Measurements from ENCODE around the gene ARHGAP35.
A peak's percentile ranks its signal among the peaks of the same experiment; 100 is the strongest.
"Not testable (repeated sequence)": the region's sequence is repeated elsewhere in the genome, so short reads cannot be mapped to it uniquely, and the experiment has no call there.

ARHGAP35 gene

DNA sequence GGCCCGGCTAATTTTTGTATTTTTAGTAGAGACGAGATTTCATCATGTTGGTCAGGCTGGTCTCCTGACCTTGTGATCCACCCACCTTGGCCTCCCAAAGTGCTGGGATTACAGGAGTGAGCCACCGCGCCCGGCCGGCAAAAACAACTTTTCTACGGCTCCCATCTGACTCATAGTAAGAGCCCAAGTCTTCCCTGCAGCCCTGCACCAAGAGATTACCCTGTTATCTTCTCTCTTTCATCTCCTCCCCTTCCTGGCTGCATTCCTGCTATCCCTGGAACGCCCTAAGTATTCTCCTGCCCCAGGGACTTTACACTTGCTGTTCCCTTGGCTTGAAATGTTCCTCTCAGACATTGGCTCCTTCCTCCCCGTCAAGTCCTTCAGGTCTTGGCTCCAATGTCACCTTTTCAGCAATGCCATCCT is 16.7 kb upstream of the ARHGAP35 start:
- no peak for DNase-seq (ENCODE audit: low read depth)

DNA sequence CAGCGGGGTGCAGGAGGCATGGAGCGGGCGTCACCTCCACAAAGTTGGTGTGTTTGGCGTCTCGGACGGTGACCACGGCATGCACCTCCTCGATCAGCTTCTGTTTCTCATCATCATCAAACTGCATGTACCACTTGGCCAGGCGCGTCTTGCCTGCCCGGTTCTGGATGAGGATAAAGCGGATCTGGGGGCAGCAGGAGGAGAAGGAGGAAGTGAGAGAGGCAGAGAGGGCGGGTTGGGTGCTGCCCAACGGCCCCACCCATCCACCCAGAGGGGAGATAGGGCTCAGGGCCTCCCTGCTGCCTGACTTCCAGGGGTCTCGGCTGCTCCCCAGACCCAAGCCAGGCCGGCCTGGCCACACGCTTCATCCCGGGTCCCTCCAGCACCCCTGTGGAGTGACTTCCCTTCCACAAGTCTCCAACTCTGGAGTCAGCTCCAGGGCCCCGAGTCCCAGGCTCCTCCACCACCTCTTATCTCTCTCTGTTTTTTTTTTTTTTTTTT is 14.8 kb upstream of the ARHGAP35 start:
- DNase-seq (ENCODE audit: low read depth): no peak

DNA sequence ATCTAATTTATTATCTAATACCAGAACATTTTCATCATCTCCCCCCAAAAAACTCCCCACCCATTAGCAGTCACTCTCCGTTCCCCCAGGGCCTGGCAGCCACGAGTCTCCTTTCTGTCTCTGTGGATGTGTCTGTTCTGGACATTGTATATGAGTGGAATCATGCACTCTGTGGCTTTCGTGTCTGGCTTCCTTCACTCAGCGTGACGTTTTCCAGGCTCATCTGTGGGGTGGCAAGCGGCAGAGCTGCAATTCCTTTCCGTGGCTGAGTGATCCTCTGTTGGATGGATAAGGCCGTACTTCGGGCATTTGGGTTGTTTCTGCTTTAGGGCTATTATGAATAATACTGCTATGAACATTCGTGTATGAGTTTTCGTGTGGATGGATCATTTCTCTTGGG is 13.3 kb upstream of the ARHGAP35 start:
- no peak for DNase-seq (ENCODE audit: low read depth)

DNA sequence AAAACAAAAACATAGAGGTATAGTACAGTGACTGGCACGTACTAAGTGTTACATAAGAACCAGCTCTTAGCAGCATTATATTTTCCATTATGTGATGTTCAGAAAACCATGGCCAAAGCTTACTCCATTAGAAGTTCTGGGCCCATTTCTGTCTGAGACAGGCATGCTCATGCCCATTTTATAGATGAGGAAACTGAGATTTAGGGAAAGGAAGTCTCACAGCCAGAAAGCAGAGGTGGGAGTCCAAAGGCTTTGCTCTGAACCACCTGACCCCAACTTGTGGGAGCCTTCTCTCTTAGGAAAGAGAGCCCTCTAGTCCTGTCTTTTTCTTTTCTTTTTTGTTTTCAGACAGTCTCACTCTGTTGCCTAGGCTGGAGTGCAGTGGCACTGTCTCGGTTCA is 12.4 kb upstream of the ARHGAP35 start:
- no peak for DNase-seq (ENCODE audit: low read depth)

DNA sequence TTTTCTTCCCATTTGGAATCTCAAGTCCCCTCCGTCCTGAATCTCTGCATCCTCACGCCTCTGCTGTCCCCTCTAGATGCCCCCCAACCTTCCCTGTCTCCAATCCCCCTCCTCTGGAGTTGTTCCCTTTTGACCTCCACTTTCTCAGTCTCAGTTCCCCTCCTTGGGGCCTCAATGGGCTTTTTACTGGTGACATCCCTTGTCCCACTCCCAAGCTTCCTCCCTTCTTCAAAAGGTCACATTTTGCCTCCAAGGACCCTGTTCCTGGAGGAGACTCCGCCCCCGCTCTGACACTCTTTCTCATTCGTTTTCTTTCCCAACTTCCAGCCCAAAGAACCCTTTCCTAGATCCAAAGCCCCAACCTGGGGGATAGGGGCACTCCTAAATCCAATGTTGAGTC is 11.2 kb upstream of the ARHGAP35 start:
- DNase-seq (ENCODE audit: low read depth): no peak

DNA sequence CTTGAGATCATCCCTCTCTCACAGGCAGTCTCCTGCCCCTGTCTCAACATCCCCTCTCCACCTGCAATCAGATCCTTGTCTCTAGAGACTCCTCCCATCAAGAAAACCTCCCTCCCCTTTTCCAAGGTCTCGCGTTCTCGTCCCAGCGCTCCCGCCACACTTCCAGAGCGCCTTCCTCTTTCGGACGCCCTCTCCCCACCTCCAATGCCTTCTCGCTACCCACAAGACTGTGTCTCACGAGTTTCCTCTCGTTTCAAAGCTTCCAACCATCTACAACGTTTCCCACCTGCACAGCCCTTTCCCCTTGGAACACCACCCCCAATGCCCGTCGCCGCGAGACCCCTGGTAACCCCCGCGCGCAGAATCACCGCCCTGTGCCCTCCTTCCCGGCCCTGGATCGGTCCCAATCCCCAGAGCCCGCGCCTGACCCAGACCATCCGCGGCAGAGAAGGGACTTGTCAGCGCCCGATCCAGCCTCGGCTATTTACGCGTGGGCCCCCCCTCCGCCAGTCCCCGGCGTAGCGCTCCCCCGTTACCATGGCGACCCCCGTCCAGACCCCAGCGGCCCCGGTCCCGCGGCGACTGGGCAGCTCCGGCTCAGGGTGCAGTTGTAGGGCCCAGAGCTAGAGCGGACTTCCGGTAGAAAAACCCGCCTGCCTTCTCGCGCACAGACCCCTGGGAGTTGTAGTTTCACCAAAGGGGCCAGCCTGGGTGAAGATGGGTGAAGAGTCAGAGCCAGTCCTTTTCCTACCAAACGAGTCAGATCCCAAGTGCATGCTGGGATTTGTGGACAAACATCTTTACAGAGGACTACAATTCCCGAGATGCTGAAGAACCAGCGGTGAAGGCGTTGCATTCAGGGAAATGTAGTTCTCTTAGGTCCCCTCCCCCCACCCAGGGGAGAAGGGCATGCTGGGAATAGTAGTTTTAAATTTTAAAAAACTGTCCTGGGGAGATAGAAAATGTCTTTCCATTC is 10.3 kb upstream of the ARHGAP35 start, which contains the start of gene AP2S1:
AP2S1 (minus strand) TSS at position 619 of the 976 bp plus-strand sequence; CDS start at position 539, 80 bp downstream.
- peak; percentile 94 for DNase-seq (ENCODE audit: low read depth)

DNA sequence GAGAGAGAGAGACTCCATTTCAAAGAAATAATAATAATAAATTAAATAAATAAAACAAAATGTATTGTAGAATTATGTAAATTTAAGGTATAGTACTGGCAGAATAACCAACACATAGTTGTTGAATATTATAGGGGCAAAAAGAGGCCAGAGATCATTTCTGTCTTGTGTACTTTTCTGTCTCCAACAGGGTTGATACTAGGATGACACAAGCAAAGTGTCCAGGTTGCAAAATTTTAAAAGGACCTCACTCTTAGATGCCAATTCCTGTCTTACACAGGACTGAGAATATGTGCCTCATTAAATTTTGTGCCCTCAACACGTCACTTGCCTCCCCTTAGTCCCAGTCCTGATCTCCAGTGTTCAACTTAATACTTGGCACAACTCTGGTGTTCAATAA is 8.0 kb upstream of the ARHGAP35 start:
- DNase-seq (ENCODE audit: low read depth): no peak

DNA sequence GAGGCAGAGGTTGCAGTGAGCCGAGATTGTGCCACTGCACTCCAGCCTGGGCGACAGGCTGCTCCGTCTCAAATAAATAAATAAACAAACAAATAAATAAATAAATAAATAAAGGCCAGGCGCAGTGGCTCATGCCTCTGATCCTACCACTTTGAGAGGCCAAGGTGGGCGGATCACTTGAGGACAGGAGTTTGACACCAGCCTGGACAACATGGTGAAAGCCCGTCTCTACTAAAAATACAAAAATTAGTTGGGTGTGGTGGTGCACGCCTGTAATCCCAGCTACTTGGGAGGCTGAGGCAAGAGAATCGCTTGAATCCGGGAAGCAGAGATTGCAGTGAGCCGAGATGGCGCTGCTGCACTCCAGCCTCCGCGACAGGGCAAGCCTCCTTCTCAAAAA is 6.1 kb upstream of the ARHGAP35 start:
- not testable (repeated sequence) for DNase-seq (ENCODE audit: low read depth)

DNA sequence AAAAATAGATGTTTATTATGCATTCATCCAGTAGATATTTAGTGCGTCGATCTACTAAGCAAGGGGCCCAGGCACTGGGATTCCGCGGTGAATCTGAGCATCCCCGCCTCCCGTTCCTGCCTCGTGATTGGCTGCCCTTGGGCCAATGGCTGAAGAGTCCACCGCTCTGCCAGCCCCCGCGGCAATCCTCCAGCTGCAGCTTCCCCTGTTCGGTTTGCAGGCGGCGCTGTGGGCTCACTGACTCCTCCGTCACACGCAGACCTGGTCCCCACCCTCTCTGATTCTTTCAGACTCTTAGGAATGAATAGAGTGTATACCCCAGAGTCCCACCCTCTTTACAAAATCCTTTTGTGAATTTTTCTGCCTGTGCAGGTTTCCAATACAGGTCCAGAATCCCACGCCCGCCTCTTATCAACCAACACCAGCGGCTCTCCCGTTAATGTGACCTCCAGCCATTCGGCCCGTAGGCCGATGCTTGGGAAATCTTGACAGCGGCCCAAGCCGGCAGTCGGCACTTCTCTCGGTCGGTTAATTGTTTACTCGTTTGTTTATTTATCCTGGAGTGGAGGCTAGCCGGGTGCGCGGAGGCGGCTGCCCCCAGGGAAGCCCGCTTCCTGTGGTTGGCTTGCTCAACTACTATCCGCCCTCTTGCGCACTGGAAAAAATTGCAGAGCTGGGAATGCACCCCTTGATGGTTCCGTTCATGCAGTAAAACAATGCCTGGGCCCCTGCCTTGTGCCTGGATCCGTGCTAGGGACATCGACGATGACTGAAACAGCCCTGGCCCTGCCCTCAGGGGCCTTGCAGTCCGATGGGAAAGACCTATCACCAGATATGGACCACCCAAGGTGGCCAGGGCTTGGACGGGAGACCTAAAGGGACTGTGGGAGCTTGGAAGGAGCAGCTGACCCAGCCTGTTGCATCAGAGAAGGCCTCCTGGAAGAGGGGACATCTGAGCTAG is 4.5 kb upstream of the ARHGAP35 start:
- DNase-seq (ENCODE audit: low read depth): peak; percentile 71

DNA sequence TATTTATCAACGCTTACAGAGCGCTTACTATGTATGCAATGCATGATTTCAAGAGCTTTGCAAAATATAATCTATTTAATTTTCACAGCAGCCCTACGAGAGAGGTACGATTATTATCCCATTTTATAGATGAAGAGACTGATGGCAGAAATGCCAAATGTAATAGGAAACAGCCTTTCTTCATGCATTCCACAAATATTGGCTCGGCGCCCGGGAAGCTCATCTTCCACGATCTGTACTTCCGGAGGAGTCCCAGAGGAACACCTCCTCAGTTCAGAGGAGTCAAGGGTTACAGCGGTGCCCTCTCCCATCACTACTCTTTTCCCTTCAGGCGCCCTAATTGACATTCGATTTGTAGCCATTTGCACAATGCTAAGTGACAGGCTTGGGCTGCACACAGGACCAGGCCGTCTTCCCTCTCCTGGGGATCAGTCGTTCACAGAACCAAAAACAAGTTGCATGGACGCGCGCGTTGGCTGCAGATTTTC is 1.1 kb upstream of the ARHGAP35 start:
- peak; percentile 78 for DNase-seq (ENCODE audit: low read depth)

DNA sequence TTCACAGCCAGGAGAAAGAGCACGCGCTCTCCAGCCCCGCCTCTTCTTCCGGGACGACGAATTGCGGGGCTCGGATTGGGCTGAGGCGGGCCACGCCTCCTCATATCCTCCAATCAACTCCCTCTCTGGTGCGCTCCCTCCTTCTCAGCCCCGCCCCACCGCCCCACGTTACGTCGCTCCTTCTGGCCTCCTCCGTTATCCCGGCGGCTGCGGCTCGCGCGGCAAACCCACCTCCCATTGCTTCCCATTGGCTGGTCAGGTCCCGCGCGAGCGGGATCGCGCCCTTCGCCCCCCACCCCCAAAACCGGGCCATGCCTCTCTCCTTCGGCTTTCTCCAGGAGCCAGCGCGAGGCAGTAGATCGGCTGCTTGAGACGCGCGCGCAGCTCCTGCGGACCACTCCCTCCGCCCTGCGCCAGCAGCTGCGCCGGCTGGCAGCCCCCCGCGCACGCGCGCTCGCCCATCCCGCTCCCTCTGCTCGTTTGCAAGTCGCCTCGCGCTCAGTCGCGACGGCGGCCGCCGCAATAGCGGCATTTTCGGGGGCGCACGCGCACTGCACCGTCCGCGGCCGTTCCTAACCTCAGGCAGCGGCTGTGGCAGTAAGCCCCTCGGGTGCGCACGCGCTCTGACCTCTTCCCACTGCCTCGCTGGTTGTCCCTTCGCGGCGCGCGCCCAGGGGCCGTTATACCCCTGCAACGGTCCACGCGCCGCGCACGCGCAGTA is 512 bp upstream of the ARHGAP35 start:
- peak; percentile 89 for DNase-seq (ENCODE audit: low read depth)

DNA sequence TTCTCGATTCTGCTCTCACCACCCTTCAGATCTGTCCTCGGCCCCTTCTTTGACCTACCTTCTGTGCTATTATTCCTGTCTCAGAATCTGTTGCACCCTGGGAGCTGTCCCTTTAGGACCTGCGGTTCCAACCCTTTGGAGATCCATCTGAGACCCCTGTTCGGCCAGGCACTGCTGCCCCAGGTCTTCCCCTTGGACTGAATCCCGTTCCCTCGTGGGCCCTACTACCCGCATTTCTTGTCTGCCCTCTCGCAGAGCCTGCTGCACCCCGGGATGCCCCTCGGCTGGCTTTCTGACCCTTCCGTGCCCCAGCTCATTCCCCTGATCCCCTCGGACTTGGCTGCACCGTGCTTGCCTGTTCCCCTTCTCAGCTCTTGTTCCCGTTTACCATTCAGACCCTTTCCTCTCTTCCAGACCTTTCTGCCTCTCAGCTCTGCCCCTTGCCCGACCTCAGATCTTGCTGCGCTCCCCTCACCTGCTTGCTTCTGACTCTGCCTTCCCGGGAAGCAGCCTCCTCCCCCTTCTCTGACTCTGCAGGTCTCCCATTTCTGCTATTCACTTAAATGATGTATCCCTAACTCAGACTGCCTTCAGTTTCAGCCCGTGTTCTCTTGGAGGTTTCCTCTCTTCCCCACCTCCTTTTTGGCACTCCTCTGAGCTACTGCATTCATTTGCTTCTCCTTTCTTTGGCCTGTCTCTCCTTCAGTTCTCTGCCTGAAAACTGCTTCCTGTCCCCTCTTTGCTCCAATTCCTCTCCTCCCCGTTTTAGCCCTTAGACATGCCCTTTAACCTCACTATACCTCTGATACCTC is 1.1 kb downstream of the ARHGAP35 start:
- no peak for DNase-seq (ENCODE audit: low read depth)

DNA sequence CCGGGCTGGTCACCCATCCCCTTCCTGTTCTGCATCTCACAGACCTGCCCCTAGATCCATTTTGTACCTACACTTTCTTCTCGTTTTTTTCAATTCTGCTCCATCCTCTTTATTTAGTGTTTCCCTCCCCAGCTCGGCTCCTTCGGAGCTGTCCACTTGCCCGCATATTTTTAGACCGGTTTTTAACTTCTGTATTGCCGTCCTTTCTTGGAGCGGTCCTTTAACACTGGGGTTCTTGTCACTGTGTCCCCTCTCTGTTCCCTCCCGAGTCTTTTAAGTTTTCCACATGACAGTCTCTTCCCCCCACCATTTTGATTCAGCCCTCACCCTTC is 1.7 kb downstream of the ARHGAP35 start:
- no peak for DNase-seq (ENCODE audit: low read depth)

DNA sequence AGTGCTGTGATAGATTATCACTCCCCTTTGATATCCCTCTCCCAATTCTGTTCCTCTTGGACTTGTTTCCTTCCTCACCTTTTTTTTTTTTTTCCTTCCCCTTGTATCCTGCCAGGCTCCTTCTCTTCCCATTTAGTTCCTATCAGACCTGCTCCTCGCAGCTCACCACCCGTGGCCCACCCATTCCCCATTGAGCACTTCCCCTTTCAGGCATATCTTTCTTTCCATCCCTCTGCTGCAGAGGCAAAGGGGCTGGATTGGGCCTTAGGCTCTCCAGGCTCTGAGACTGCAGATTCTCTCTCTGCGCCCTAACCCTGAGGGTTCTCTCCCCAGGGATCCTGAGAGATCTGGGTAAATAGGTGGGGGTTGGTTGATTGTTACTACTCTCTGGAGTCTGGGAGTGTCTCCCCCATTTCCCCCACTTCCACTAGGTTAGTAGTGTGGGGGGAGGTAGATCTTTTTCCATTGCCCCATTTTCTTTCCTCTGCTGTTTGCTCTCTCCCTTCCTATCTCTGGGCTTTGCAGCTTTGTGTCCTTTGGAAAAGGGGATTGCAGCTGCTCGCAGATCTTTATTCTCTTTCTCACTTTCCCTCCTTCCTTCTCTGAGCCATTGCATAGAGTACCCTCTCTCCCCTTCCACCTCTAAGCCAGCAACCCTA is 2.3 kb downstream of the ARHGAP35 start:
- no peak for DNase-seq (ENCODE audit: low read depth)

DNA sequence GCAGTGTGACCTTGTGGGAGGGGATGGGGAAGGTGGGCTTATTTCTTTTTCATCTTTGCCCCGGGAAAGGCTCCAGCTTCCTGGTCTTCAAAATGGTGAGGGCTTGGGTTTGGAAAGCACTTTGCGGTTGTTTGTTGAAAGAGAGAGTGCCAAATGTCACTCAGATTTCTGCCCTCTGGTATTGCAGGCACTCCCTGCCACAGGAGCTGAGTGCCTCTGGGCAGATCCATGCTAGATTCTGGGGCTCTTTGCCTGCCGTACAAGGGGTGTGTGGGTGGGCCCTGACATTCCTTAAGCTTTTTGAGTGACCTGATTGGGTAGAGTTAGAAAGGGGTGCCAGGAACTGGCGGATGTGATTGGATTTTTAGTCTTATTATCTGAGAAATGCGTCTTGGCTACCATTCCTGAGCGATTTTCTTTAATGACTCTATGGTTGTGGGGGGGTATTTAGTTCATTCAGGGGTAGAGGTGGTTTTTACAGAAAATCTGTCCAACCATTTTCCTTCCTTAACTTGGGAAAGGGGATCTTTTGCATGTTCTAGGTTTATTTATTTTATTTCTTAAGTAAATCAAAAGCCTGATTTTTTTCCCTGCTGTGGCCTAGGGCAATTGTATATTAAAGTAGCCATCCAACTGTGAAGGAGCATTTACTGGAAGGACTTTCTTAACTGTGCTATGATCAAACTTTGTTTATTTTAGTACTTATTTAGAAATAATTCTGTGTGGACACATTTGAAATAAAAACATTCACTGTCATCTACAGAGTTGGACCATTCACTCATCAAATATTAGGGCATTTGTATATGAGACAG is 3.2 kb downstream of the ARHGAP35 start:
- no peak for DNase-seq (ENCODE audit: low read depth)

DNA sequence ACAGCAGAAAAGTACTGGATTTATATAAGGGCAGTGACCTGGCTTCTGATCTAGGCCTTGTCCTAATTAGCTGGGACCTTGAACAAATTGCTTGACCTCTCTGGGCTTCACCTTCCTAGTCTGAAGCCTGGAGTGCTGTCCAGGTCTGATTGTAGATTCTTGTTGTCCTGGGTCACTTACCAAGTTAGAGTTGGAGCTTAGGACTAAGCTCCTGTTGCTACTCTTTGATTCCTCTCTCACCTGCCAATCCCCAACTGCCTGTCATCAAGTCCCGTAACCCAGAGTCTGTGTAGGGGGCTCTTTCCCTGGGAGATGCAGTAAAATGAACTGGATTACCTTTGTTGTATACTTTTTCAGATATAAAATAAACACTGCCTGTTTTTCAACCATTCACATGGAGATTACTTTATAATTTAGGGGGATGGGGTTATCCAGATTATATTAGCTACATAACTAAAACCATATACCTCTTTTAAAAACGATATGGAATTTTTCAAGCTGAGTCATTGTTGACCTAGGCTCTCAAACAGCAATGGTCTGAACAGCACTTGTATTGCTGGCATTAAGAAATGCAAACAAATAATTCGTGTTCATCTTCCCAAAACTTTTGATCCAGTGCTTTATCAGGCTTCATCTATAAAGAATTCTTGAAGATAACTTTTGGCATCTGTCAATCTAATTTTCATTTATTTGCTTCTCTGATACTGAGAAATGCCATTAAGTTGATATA is 5.8 kb downstream of the ARHGAP35 start:
- DNase-seq (ENCODE audit: low read depth): no peak

DNA sequence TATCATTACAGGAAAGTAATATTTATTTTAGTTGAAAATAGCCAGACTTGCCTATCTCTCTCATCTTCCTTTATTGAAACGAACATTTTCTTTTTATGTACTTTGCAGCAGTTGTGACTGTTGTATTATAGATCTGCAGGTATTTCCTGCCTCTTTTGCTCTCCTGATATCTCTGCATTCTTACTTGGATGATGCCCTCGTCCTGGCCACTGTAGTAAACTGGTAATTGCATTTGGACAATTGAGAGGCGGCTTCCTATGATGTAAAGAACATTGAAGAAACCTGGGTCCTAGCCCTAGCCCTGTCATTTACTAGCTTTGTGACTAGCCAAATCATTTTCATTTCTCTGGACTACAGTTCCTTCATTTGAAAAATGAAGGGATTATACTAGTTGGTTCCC is 6.4 kb downstream of the ARHGAP35 start:
- DNase-seq (ENCODE audit: low read depth): no peak

DNA sequence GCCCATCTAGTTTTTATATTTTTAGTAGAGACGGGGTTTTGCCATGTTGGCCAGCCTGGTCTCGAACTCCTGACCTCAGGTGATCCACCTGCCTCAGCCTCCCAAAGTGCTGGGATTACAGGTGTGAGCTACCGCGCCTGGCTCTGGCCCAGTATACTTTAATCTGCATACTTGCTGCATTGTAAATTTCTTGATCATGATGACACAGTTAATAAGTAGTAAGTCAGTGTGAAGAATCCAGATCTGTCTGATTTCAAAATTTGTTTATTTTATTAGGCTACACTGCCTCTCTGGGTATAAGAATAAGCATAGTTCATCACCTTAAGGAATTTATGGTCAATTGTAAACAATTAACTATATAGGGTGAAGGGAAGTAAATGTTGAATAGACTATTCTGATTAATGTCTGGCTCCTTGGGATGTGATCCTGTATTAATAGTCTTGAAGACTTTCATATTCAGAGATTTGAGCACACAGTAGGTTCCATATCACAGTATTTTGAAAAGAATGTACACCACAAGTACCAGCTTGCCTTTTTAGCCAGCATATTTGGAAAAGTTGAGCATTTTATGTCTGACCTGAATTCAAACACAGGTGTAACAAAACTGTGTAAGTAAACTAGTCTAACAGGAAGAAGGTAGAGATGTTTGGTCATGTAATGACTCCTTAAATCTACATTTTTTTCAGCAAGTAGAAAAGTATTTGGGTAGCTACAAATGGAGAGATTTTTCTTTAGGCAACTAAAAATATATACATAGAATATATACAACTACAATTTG is 7.4 kb downstream of the ARHGAP35 start:
- no peak for DNase-seq (ENCODE audit: low read depth)

All from HS-5 (cell line).